Natural killer cell (primary cell): ENCODE results near the gene MMD2. TPM values are rescaled to one million over a fixed set of nuclear protein-coding genes. Genes with fewer than 3 reads are reported as not detected.

Source experiments
- ATAC-seq, 3 donors: fragments of 150-1000 bp in 2 of 3; fragments of 200-7000 bp in 1 of 3; cut with Tn5 transposase; 1 replicate in 1 of 3; 2 replicates in 2 of 3; pipeline ENCODE4 v1.10.0; 2021; ENCODE audit warnings: mild to moderate bottlenecking in 2 of 3, moderate library complexity in 2 of 3
- DNase-seq, 2 donors: peaks; one replicate each; pipeline versions ENCODE4 v3.0.0 to v3.0.0-alpha.2; 2013 to 2021; ENCODE audit warnings: mixed read lengths in 1 of 2
- H3K27ac ChIP-seq: one replicate; pipeline ENCODE4 v1.5.1; 2013; ENCODE audit warnings: mild to moderate bottlenecking, low read length
- H3K27me3 ChIP-seq: one replicate; pipeline ENCODE4 v1.6.1; 2013; ENCODE audit warnings: low read length; ENCODE audit not compliant: control insufficient read depth, insufficient read depth
- H3K36me3 ChIP-seq: one replicate; pipeline ENCODE4 v1.6.1; 2013; ENCODE audit warnings: low read length; ENCODE audit not compliant: control insufficient read depth, insufficient read depth
- H3K4me1 ChIP-seq: one replicate; pipeline ENCODE4 v1.6.1; 2013; ENCODE audit warnings: low read length; ENCODE audit not compliant: control insufficient read depth, insufficient read depth
- H3K4me3 ChIP-seq: one replicate; pipeline ENCODE4 v1.5.1; 2013; ENCODE audit warnings: low read length
- H3K9me3 ChIP-seq: one replicate; pipeline ENCODE4 v1.6.1; 2013; ENCODE audit warnings: low read length; ENCODE audit not compliant: control insufficient read depth, insufficient read depth
- H3K27ac Mint-ChIP-seq, 2 donors: one replicate each; pipeline ENCODE4 v1.8.0; 2022; ENCODE audit warnings: mild to moderate bottlenecking in 2 of 2, mixed read lengths in 2 of 2, moderate library complexity in 1 of 2
- H3K27me3 Mint-ChIP-seq, 2 donors: one replicate each; pipeline ENCODE4 v1.8.0; 2022; ENCODE audit warnings: low read depth in 2 of 2, mixed read lengths in 2 of 2
- H3K36me3 Mint-ChIP-seq: one replicate; pipeline ENCODE4 v1.8.0; 2022; ENCODE audit warnings: mixed read lengths
- H3K4me1 Mint-ChIP-seq, 2 donors: one replicate each; pipeline ENCODE4 v1.8.0; 2022; ENCODE audit warnings: mixed read lengths in 2 of 2
- H3K4me3 Mint-ChIP-seq: one replicate; pipeline ENCODE4 v1.8.0; 2022; ENCODE audit warnings: mild to moderate bottlenecking, moderate library complexity, mixed read lengths
- H3K9me3 Mint-ChIP-seq, 2 donors: one replicate each; pipeline ENCODE4 v1.8.0; 2022; ENCODE audit warnings: mixed read lengths in 2 of 2
- CTCF ChIP-seq: fragments of 200-600 bp; IDR thresholded peaks from one replicate; pipeline ENCODE4 v1.8.0; 2022; ENCODE audit warnings: antibody characterized with exemption
- WGBS: methylation state at CpG from one replicate; pipeline ENCODE4 v1.1.7; 2013; ENCODE audit warnings: missing lambda C conversion rate; ENCODE audit not compliant: insufficient coverage; 5-methylcytosine and 5-hydroxymethylcytosine counted together
- intact Hi-C: fragments of 100-400 bp; cut with micrococcal nuclease; formaldehyde crosslinking; loops from one replicate; pipeline ENCODE4 v1.14.2; 2022
- total RNA-seq, 4 donors: library from RNA; stranded (reverse); fragments of 120-200 nt in 1 of 4; gene quantifications; one replicate each; pipeline versions ENCODE4 v1.2.3 to v1.2.4, GENCODE V29; 2013 to 2022

MMD2 gene
- total RNA-seq, 3 donors from 2014 or later (not counting 1 experiment from before 2014, with no cell fraction given): not detected

GRCh38 chr7:4856336-4857057, 102.5 kb downstream of the MMD2 start:
- DNase-seq: no peak
- Mint-ChIP-seq H3K27ac (no peak overlapping the region), H3K9me3 (peaks cover 0 to 3% of the 10 kb centered on the region in 2 donors), H3K36me3 (no peaks in the 10 kb centered on the region), H3K4me1 (peaks cover 5 to 9% of the 10 kb centered on the region in 2 donors), H3K27me3 (peaks cover 15 to 28% of the 10 kb centered on the region in 2 donors), H3K4me3 (no peak overlapping the region)
- H3K27ac ChIP-seq: no peak overlapping the region
- no peak for TF ChIP-seq CTCF
- no peak overlapping the region for H3K4me3 ChIP-seq
- H3K27me3 ChIP-seq: peaks cover 2% of the 10 kb centered on the region
- H3K36me3 ChIP-seq: no peaks in the 10 kb centered on the region
- ATAC-seq: no peak
- WGBS: 91% methylated on average over 9 of the region's 10 CpGs
- intact Hi-C loops: no loop called here
- H3K4me1 ChIP-seq: peaks cover 3% of the 10 kb centered on the region
- no peaks in the 10 kb centered on the region for H3K9me3 ChIP-seq

Other genes with a start within 250 kb of the MMD2 start
- 100 to 1,000 TPM; 140 to 156 (median 143) TPM for gene AP5Z1, start 183.6 kb downstream of the MMD2 start, total RNA-seq
- under 1 TPM; 0.14 to 0.36 (median 0.20) TPM for gene PAPOLB, start 97.2 kb downstream of the MMD2 start, total RNA-seq
- gene RADIL, start 75.5 kb downstream of the MMD2 start, total RNA-seq: not detected
- 10 to 100 TPM; 12.3 to 21.7 (median 14.2) TPM for gene RBAK, start 86.7 kb upstream of the MMD2 start, total RNA-seq
- 100 to 1,000 TPM; 103 to 123 (median 107) TPM for gene WIPI2, start 231.0 kb upstream of the MMD2 start, total RNA-seq